HG03571 (cell line): ENCODE data around the gene COPS7B.
"Not testable (repeated sequence)": the region's sequence is repeated elsewhere in the genome, so short reads cannot be mapped to it uniquely, and the experiment has no call there.

Experiments used
- ATAC-seq: cut with Tn5 transposase; IDR thresholded peaks from one replicate; pipeline ENCODE4 v1.9.1; 2021; ENCODE audit not compliant: unreplicated experiment

Gene COPS7B

DNA sequence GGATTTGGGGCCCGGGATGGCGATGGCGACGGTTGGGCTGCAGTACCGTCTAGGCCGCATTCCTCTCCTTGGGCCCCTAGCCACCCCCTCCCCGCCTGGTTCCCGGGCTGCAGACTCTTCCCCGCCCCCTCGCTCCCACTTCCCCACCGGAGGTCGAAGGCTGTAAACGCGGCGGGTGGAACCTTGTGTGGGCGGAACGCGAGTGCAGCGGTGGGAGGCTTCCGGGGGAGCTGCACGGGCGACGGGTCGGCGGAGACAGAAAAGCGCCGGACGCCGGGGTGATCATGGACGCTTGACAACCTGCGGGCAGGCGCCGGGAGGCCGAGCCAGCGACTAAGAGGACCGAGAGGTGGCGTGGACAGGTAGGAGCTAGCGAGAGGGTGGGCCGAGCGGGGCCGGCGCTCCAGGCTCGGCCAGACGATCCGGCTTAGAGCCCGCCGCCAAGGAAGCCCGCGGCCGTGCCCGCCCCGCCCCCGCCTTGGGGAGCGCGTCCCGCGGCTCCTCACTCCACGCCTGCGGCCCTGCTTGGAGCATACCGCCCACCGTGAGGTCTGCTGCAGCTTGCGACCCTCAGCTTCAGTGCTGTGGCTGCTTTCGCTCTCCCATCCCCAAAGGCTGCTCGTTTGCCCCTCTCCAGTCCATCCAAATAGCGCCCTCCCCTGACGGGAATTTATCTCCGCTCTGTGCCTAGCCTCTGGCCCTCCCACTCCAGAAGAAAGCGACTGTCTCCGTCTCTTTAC, at the start of gene COPS7B:
Gene COPS7B (plus strand): TSS at position 269 of the 740 bp plus-strand sequence. CDS start 2,126 bp downstream, outside the sequence.
- peak; percentile 60 for ATAC-seq

DNA sequence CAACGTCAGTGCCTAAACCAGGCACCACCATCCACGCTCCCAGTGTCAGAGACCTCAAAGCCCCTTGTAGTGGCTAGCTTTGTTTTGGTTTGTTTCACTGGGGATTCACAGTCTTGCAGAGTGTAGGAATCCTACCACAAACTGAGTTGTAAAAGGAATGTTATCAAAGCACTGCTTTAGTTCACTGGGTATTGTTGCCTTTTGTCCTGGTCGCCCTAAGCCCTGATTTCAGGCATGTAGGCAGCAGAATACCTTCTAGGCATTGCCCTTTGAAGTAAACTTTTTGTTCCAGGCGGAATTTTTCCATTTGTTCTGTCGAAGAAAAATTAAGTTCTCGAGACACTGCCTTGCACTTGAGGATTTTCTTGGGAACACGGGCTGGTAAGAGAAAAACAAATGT, 48.5 kb upstream of the COPS7B start:
- ATAC-seq: no peak

DNA sequence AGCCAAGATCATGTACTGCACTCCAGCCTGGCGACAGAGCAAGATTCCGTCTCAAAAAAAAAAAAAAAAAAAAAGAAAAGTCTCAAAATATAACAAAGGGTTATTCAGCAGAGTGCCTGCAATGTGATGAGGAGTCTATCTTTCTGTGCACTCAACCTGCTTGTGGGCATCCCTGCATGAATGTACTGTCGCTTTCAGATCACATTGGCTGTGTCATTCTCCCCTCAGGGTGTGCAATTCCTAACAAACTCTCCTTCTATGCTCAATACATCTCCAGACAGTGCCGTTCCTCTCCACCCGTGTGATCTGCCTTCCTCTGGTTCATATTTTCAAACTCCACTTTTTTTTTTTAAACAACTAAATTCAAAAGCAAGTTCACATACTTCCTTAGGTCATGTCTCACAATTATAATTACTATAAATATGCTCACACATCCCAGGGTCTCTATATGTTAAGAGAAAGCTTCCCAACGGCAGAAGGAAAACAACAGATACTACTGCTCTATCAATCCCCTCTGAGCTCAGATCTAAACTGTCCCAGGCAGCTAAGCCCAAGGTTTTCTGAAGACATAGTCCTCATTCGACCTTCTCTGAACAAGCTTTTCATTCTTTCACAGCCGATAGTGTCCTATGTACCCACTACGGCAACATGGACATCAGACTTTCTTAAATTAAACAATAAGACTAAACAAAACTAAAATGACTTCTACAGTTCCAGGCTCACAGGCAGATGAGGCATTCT, 42.7 kb upstream of the COPS7B start:
- ATAC-seq: no peak

DNA sequence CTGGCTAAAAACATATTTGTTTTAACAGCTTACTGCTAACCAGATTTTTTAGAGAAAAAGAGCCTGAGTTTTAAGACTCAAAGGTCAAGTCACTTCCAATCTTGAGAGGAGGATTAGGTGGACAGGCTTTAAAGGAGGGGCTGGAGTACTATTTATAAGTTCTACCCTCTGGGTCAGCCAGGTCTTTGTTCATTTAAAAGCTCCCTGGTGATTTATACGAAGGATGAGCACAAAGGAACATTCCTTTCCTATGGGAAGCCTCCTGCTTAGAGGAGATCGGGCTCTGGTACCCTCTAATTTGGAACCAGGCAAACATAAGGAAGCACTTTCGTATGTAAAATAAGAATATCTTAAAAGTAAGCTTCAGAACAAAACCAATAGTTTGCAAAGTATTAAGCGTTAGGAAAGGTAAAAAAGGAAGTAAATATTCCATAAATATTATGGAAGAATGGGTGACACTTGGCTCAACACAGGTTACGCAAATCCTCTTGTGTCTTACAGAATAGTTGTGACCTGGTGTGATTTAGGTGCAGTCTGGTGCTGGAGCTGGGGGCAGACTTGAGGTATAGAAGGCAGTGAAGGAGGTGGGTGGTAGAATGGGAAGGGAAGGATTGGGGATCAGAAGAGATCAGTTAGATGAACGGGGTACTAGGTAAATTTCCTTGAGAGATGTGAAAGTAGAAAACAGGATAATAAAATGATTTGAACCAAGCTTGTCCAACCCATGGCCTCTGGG, 40.8 kb upstream of the COPS7B start:
- ATAC-seq: no peak

DNA sequence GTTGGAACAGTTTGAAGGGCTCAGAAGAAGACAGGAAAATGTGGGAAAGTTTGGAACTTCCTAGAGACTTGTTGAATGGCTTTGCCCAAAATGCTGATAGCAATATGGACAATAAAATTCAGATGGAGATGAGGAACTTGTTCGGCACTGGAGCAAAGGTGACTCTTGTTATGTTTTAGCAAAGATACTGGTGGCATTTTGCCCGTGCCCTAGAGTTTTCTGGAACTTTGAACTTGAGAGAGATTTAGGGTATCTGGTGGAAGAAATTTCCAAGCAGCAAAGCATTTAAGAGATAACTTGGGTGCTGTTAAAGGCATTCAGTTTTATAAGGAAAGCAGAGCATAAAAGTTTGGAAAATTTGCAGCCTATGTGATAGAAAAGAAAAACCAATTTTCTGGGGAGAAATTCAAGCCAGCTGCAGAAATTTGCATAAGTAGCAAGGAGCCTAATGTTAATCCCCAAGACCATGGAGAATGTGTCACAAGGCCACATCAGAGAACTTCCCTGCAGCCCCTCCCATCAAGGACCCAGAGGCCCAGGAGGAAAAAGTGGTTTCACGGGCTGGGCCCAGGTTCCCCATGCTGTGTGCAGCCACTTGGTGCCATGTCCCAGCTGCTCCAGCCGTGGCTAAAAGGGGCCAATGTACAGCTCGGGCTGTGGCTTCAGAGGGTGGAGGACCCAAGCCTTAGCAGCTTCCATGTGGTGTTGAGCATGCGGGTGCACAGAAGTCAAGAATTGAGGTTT, 37.9 kb upstream of the COPS7B start:
- ATAC-seq: not testable (repeated sequence)

DNA sequence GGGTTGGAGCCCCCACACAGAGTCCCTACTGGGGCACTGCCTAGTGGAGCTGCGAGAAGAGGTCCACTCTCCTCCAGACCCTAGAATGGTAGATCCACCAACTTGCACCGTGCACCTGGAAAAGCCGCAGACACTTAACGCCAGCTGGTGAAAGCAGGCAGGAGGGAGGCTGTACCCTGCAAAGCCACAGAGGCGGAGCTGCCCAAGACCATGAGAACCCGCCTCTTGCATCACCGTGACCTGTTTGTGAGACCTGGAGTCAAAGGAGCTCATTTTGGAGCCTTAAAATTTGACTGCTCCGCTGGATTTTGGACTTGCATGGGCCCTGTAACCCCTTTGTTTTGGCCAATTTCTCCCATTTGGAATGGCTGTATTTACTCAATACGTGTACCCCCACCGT, 37.2 kb upstream of the COPS7B start:
- not testable (repeated sequence) for ATAC-seq

DNA sequence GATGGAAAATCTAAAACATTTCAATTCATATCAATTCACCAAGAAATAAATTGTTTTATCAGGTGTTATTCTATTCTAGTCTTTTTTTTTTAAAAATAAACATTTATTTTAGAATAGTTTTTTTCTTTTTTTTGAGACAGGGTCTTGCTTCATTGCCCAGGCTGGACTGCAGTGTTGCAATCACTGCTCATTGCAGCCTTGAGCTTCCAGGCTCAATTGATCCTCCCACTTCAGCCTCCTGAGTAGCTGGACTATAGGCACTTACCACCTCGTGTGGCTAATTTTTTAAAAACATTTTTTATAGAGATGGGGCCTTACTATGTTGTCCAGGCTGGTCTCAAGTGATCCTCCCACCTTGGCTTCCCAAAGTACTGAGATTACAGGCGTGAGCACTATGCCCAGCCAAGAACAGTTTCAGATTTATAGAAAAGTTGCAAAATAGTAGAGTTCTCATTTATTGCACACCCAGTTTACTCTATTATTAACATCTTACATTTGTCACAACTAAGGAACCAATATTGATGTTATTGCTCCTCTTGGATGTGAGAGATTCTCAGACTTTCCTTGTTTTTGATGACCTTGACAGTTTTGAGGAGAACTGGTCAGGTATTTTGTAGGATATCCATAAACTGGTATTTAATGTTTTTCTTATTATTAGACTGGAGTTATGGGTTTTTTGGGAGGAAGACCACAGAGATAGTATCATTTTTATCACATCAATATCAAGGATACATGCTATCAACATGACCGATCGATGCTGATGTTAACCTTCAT, 35.0 kb upstream of the COPS7B start:
- ATAC-seq: no peak

DNA sequence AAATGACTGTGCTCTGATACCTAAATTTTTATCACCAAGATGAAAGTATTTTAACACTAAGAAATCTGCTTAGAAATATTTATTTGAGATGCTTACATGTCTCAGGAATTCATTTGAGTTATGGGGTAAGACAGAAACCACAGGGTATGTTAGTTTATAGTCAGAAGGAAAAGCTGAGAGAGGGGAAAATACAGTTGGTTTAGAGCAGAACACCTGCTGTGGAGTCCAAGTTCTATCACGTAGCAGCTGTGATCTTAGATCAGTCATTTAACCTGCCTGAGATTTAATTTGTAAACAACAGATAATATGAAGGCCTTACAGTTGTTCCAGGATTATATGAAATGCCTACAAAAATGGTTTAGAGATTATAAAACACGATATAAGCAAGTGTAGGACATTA, 34.2 kb upstream of the COPS7B start:
- no peak for ATAC-seq

DNA sequence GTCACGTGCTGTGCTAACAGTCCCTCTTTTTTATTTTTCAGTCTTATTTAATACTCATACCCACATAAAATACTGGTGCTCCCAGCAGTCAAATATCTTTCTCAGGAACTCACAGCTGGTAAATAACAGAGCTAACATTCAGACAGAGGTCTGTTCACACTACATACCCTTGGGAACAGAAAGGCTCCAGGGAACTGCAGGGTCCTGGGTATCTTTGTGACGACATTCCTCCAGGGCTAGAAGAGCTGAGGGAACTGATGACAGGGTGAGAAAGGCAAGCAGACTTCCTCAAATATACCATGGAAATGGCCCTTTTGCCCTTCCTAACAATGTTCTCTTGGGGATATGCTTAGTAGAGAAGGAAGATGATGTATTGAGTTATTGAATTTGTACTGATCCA, 24.5 kb upstream of the COPS7B start:
- no peak for ATAC-seq

DNA sequence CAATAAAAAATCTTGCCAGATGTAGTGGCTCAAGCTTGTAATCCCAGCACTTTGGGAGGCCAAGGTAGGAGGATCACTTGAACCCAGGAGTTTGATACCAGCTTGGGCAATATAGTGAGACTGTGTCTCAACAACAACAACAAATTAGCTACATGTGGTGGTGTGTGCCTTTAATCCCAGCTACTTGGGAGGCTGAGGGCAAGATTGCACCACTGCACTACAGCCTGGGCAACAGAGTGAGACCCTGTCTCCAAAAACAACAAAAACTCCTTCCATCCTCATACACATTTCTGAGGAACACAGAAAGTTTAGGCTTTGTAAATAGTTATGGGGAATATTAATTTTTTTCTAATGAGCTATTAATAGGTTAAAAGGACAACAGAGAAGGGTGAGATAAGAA, 22.1 kb upstream of the COPS7B start:
- no peak for ATAC-seq

DNA sequence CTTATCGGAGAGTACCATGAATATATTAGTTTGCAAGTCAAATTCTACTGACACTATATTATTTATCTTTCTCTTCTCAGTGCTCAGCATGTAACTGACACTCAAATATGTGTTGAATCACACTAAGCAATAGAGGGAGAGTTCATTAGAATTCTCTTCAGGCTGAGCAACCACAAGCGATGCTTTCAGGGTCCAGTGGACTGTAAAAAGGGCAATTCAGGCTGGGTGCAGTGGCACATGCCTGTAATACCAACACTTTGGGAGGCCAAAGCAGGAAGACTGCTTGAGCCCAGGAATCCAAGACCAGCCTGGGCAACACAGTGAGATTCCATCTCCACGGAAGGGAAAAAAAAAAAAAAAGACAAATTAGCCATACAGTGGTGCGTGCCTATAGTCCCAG, 21.5 kb upstream of the COPS7B start:
- no peak for ATAC-seq

DNA sequence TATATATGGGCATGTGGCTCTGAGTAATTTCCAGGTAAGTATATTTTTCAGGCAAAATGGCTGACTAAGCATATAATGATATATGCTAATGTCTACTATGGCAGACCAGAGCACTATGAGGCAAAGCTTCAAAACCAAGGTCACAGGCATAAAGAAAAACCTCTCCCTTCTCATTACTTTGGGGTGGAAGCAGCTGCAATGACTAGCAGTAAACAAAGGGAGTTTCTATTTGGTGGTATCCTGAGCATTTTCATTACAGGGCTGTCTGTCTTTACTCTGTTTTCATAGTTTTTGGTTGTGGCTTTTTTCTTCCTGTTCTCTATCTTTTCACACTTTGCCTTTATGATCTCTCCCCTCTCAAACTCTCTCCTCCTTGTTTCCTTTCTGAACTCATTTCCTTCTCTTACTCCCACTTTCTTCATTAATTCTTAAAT, 20.7 kb upstream of the COPS7B start:
- ATAC-seq: no peak

DNA sequence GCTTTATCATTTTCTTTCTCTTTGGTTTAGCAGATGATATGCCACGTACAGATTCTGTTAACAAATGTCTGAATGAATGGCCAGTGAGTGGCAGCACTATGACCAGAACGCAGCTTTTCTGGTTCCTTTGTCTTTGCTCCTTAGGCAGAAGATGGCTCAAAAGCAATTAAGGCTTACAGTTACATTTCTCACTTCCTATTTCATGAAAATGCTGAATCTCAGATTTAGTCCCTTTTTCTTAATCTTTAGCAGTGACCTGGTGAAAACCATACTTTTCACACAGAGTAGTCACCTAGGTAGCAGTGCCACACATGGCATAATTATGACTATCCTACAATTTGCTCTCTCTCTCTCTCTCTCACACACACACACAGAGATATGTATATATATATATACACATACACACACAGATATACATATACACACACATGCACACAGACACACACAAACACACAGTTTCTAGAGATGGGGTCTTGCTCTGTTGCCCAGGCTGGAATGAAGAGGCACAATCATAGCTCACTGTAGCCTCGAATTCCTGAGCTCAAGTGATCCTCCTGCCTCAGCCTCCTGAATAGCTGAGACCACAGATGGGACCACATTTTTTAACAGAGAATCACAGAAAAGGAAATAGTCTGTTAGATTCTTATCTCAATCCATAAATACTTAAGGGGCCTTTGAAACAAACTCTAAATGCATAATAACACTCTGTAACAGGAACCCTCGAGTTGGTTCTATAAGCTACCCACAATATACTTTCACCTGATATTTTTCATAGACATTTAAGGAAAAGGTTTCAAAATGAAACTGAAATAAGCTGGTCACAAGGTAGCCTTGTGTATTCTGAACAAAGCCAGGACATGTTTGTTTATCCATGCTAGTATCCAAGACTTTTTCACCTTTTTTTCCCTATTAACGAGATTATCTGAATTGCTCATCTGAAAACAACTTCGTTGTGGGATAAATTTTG, 16.8 kb upstream of the COPS7B start:
- no peak for ATAC-seq

DNA sequence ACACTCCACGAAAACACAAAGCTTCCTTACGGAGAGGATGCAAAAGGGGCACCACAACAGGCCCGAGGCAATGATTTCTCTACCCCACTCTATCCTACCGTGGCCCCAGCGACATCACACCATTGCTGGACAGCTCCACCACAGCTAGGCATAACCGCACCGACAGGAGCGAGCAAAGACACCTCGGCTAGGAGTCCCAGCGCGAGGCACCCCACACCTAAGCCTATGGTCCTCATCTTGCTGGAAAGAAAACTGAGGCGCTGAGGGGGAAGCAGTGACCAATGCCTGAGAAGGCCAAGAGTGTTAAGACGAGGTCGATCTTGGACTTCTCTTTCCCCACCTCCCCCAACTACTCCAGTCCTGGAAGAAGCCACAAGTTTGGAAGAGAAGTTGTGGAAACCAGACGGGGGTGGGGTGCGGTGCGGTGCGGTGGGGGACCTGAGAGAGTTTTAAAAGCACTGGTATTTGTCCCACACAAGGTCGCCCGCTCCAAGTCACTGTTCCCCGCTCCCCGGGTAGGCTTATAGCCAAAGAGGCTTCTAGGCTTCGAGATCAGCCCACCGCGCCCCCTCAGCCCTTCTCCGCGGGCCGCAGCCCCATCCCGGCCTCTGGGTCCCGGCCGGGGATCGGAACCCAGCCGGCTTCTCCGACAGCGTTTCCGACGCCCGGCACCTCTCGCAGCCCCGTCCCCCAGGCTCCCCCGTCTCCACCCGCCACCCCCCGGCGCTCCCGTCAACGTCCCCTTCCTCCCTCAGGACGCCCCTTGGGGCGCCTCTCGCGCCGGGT, 5.9 kb upstream of the COPS7B start:
- ATAC-seq: no peak

DNA sequence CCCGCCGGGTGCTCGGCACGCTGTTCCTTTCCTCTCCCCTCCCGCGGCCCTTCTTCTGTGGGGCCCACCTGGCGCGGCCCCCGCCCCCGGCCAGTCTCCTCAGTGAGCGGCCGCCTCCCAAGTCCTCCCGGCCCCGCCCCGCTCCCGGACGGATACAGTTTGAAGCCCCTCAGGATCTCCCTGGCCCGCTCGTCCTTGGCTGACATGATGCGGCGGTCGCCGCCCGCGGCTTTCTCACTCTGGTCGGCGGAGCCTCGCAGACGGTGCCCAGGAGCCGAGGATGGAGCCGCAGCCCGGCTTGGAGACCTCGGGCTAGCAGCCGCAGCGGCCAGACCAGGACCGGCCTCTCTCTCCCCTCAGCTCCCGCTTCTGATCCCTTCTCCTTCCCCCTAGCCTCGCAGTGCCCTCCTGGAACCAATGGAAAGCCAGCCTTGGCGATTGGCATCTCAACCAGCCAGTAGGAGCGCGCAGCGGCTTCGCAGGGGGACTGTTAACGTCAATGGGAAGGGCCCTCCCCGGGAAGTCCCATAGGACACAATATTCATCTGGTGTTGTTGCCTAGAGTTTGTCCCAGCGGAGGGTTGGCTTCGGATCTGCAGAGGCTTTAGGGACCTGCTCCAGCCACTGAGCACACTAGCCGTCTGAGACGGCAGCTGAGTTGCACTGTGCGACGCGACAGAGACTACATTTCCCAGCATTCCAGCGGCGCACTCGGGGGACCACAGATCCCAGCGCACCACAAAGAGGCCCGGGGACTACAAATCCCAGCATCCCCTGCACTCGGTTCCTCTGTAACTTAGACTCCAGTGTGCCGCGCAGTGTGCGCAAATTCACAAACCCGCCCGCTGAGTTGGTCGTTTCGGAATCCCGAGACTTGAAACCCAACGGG, 5.1 kb upstream of the COPS7B start, which contains the start of gene PDE6D:
Gene PDE6D (minus strand): TSS at position 374 of the 889 bp plus-strand sequence. CDS start 168 bp downstream, at position 206.
- peak; percentile 87 for ATAC-seq

DNA sequence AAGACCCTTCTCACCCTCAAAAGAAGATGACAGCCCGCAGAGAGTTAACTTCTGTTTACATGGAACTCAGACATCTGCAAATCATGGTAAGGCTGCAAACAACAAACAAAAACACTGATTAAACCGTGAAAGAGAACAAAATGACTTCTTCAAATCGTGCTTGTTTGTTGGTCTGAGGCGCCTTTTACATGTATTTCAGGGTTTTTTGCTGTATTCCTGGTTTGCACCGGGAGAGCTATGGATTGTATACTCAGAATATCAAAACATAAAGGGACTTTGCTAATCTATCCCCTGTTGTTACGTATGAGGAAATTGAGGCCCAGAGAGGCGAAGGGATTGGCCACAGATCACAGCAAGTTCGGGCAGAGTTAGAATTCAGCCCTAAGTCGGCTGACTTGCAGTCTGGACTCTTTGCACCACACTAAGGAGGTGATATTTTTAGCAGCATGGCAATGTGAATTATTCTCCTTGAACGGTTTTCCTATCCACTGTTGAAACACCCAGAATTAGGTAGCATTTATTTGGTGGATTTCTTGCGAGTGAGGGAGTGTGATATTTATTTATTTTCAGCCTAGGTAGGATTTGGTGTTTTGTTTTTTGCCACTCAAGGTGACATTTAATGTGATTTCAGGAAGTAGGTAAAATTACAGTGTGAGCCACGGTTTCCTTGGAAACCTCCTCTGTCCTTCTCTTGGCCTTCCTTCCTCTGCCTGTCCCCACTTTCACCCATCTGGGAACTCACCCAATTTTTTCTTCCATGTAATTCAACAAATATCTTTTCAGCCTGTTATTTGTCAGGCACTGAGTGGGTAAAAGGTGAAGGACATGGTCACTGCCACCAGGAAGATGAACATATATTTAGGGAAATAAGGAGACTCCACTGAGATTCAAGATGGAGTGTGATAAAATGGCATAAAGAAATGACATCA, 4.2 kb upstream of the COPS7B start:
- no peak for ATAC-seq
